Prostate gland (tissue), 2 donors: ENCODE results near the gene ULBP3. TPM values are rescaled to one million over a fixed set of nuclear protein-coding genes. Genes with fewer than 3 reads are reported as not detected.

Experiments used
- DNase-seq: peaks from one replicate; pipeline ENCODE4 v3.0.0-alpha.2; 2019; ENCODE audit warnings: low spot score
- H3K27ac ChIP-seq, 2 donors: fragments of 200-600 bp; sonication (generic); 2 replicates each; pipeline ENCODE4 v1.5.1; 2017 to 2019
- H3K27me3 ChIP-seq: fragments of 200-600 bp; sonication (generic); replicated peaks from 2 replicates; pipeline ENCODE4 v1.5.1; 2019; ENCODE audit not compliant: insufficient read depth
- H3K36me3 ChIP-seq, 2 donors: fragments of 200-600 bp; sonication (generic); 1 replicate in 1 of 2; 2 replicates in 1 of 2; pipeline versions ENCODE4 v1.5.1 to v1.8.1; 2017 to 2019
- H3K4me1 ChIP-seq: fragments of 200-600 bp; sonication (generic); replicated peaks from 2 replicates; pipeline ENCODE4 v1.5.1; 2019
- H3K4me3 ChIP-seq, 2 donors: fragments of 200-600 bp; sonication (generic); 2 replicates each; pipeline ENCODE4 v1.5.1; 2017 to 2019
- H3K9me3 ChIP-seq: fragments of 200-600 bp; sonication (generic); 2 replicates; pipeline ENCODE4 v1.5.1; 2017
- POLR2A ChIP-seq: fragments of 450-650 bp; IDR thresholded peaks from one replicate; pipeline ENCODE4 v1.6.1; 2016; ENCODE audit warnings: antibody characterized with exemption, mild to moderate bottlenecking
- POLR2AphosphoS5 ChIP-seq: sonication (generic); formaldehyde crosslinking; IDR thresholded peaks from one replicate; pipeline ENCODE4 v1.6.1; 2017; ENCODE audit warnings: antibody characterized with exemption
- WGBS: methylation state at CpG from one replicate; pipeline ENCODE4 v1.1.5; 2018; 5-methylcytosine and 5-hydroxymethylcytosine counted together
- intact Hi-C: fragments of 100-400 bp; cut with DNase I; formaldehyde crosslinking; loops from one replicate; pipeline ENCODE4 v1.14.2; 2022
- total RNA-seq, 2 donors: library from RNA; depleted of rRNA; stranded (reverse); fragments of >200 nt; gene quantifications; one replicate each; pipeline ENCODE4 v1.1.0, GENCODE V29; 2016
- TF ChIP-seq, protein P1 (sequence below), 4 experiments: fragments of 200-600 bp in 2 of 4; fragments of 450-650 bp in 2 of 4; sonication (generic) in 2 of 4; IDR thresholded peaks; 1 replicate in 3 of 4; 2 replicates in 1 of 4; pipeline ENCODE4 v1.5.1; 2016 to 2019; ENCODE audit warnings: antibody characterized with exemption in 4 of 4, mild to moderate bottlenecking in 2 of 4, moderate library complexity in 2 of 4

Gene ULBP3
- total RNA-seq, 2 donors from 2014 or later, result 28.9 TPM; not detected in 1

DNA sequence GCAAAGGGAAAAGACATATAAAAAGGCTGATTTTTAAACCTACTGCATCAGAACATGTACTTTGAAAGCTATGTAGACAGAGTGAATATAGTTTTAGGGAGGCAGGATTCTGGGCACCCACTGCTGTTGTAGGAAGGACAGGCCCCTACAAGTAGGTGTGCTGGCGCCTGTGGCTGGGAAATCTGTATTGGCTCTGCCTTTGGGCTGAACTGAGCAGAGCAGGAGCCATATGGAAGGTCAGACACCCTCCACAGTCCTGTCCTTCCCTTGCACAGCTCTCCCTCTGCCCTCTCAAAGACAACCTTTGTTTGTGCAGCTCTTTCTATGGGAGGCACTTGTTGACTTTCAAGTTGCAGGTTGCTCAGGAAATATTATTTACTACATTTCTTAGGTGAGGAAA, 18.4 kb upstream of the ULBP3 start:
- no peak overlapping the region for H3K27ac ChIP-seq
- H3K4me1 ChIP-seq, result no peaks in the 10 kb centered on the region
- DNase-seq, result no peak
- H3K36me3 ChIP-seq, result no peaks in the 10 kb centered on the region
- WGBS, result 59% methylated on average over 1 of the region's 1 CpG
- no peak overlapping the region for H3K4me3 ChIP-seq
- TF ChIP-seq, protein P1, sequence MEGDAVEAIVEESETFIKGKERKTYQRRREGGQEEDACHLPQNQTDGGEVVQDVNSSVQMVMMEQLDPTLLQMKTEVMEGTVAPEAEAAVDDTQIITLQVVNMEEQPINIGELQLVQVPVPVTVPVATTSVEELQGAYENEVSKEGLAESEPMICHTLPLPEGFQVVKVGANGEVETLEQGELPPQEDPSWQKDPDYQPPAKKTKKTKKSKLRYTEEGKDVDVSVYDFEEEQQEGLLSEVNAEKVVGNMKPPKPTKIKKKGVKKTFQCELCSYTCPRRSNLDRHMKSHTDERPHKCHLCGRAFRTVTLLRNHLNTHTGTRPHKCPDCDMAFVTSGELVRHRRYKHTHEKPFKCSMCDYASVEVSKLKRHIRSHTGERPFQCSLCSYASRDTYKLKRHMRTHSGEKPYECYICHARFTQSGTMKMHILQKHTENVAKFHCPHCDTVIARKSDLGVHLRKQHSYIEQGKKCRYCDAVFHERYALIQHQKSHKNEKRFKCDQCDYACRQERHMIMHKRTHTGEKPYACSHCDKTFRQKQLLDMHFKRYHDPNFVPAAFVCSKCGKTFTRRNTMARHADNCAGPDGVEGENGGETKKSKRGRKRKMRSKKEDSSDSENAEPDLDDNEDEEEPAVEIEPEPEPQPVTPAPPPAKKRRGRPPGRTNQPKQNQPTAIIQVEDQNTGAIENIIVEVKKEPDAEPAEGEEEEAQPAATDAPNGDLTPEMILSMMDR (IDR thresholded peaks at IDR 0.05), result no peak
- no peak for TF ChIP-seq POLR2A
- TF ChIP-seq POLR2AphosphoS5, result no peak
- intact Hi-C loops, result no loop called here
- H3K9me3 ChIP-seq, result no peaks in the 10 kb centered on the region
- peaks cover 2% of the 10 kb centered on the region for H3K27me3 ChIP-seq

DNA sequence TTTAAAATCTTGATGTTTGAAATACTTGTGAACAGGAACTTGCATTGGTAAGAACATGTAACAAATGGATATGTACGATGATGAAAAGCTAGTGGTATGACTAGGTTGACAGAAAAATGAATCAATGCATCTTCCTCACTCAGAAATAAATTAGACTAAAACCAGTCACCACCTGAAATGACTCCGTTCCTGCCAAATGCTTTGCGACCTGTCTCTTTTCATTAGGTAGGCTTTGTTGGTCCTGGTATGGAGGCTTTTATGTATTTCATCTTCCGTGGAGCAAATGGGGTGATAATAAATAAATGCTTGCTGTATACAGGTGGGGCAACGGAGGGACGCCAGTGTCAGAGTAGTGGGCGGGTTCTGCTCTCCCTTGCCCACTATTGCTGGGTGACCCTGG, 17.1 kb upstream of the ULBP3 start:
- WGBS, result 89% methylated on average over 7 of the region's 7 CpGs
- intact Hi-C loops, result no loop called here

DNA sequence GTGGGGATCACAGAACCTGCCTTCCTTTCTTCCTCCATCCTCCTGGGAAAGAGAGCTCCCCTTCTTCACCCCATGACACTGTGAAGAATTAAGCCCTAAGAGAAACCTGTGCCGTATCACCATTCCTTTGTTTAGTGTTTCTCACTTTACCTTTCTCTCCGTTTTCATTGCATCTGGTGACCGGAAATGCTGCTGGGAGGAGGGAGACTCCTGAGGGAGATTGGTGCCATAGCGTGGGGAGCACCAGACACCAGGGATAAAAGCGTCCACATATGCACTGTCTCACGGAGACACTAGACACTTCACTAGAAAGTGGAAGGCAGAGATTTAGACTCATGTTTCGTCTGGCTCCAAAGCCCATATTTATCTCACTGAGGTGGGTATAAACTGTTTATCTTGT, 15.5 kb upstream of the ULBP3 start:
- Histone ChIP-seq H3K4me1 (no peaks in the 10 kb centered on the region), H3K9me3 (no peaks in the 10 kb centered on the region), H3K27ac (no peak overlapping the region), H3K4me3 (no peak overlapping the region), H3K36me3 (no peaks in the 10 kb centered on the region), H3K27me3 (peaks cover 2% of the 10 kb centered on the region)
- WGBS, result 80% methylated on average over 7 of the region's 7 CpGs
- intact Hi-C loops, result loop anchor here (5.0 kb wide), 1 partner anchor 313 kb away; no protein-coding TSS in a partner anchor
- no peak for TF ChIP-seq POLR2A
- no peak for TF ChIP-seq POLR2AphosphoS5
- TF ChIP-seq, protein P1 (IDR thresholded peaks at IDR 0.05), result no peak
- no peak for DNase-seq

More for the DNA sequence above, 17.1 kb upstream of the ULBP3 start:
- peaks cover 2% of the 10 kb centered on the region for H3K27me3 ChIP-seq
- no peaks in the 10 kb centered on the region for H3K36me3 ChIP-seq
- DNase-seq, result no peak
- H3K4me1 ChIP-seq, result no peaks in the 10 kb centered on the region
- no peaks in the 10 kb centered on the region for H3K9me3 ChIP-seq
- TF ChIP-seq POLR2A, result no peak
- no peak for TF ChIP-seq POLR2AphosphoS5
- TF ChIP-seq, protein P1 (IDR thresholded peaks at IDR 0.05), result no peak
- H3K4me3 ChIP-seq, result no peak overlapping the region
- no peak overlapping the region for H3K27ac ChIP-seq

DNA sequence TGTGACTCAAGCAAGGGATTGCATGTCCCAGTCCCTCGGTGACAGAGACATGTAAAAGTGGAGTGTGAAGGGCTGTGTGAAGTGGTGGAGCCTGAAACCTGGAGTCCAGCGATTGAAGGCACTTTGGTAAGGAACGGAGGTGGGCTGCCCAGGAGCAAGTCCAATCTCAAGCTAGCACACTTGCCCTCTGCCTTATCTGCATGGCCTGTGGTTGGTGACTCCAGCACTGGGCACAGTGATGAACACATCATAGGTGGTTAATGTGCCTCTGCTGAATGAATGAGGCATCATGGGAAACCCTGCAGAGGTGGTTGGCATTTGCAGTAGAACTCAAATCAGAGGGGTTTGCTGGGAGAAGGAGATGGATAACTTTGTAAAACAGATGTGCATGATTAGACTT, 14.9 kb upstream of the ULBP3 start:
- H3K9me3 ChIP-seq, result no peaks in the 10 kb centered on the region
- 92% methylated on average over 3 of the region's 3 CpGs for WGBS
- DNase-seq, result no peak
- no peak overlapping the region for H3K27ac ChIP-seq
- H3K4me3 ChIP-seq, result no peak overlapping the region
- intact Hi-C loops, result loop anchor here (5.0 kb wide), 1 partner anchor 313 kb away; no protein-coding TSS in a partner anchor
- no peaks in the 10 kb centered on the region for H3K36me3 ChIP-seq
- H3K27me3 ChIP-seq, result peaks cover 2% of the 10 kb centered on the region
- H3K4me1 ChIP-seq, result no peaks in the 10 kb centered on the region
- TF ChIP-seq, protein P1 (IDR thresholded peaks at IDR 0.05), result no peak
- TF ChIP-seq POLR2A (no peak), POLR2AphosphoS5 (no peak)

DNA sequence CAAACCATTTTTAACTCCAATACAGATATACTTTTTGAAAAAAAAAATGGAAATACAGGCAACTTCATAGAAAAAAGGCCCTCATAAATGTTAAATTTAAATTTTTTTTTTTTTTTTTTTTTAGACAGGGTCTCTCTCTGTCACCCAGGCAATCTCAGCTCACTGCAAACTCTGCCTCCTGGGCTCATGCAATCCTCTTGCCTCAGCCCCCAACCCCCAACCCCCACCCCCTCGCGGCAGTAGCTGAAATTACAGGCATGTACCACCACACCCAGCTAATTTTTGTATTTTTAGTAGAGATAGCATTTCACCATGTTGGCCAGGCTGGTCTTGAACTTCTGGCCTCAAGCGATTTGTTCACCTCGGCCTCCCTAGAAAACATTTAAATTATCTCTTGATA, 12.8 kb upstream of the ULBP3 start:
- H3K9me3 ChIP-seq, result no peaks in the 10 kb centered on the region
- no peak for TF ChIP-seq POLR2AphosphoS5
- no peak for TF ChIP-seq POLR2A
- TF ChIP-seq, protein P1 (IDR thresholded peaks at IDR 0.05), result no peak
- H3K27ac ChIP-seq, result no peak overlapping the region
- intact Hi-C loops, result loop anchor here (2.0 to 5.0 kb wide), 2 partner anchors 253 to 316 kb away; no protein-coding TSS in a partner anchor
- H3K27me3 ChIP-seq, result peaks cover 2% of the 10 kb centered on the region
- no peaks in the 10 kb centered on the region for H3K4me1 ChIP-seq
- DNase-seq, result no peak
- H3K4me3 ChIP-seq, result no peak overlapping the region
- H3K36me3 ChIP-seq, result no peaks in the 10 kb centered on the region
- WGBS, result 83% methylated on average over 4 of the region's 4 CpGs
